ENCODE results near the gene TSC22D2.
"Not testable (repeated sequence)": the region's sequence is repeated elsewhere in the genome, so short reads cannot be mapped to it uniquely, and the experiment has no call there.

Gene TSC22D2

GRCh38 chr3:150483226-150483625, 75.1 kb downstream of the TSC22D2 start:
- Histone ChIP-seq H3K4me3 (ENCODE audit: low read length in 2 of 2) (no peak overlapping the region), H3K27me3 (ENCODE audit: control insufficient read depth in 1 of 2, insufficient read depth in 2 of 2, low read length in 2 of 2) (no peaks in the 10 kb centered on the region), H3K4me1 (ENCODE audit: control insufficient read depth, insufficient read depth, low read length) (no peaks in the 10 kb centered on the region), H3K9ac (ENCODE audit: low read length in 2 of 2) (no peak overlapping the region), H3K9me3 (ENCODE audit: control insufficient read depth in 2 of 2, low read length in 2 of 2) (no peaks in the 10 kb centered on the region), H3K27ac (ENCODE audit: low read length) (no peak overlapping the region), H3K36me3 (ENCODE audit: control insufficient read depth in 2 of 2, insufficient read depth in 2 of 2, low read length in 2 of 2) (no peaks in the 10 kb centered on the region)

GRCh38 chr3:150484410-150484809, 76.3 kb downstream of the TSC22D2 start:
- Histone ChIP-seq H3K27ac (ENCODE audit: low read length) (no peak overlapping the region), H3K27me3 (ENCODE audit: control insufficient read depth in 1 of 2, insufficient read depth in 2 of 2, low read length in 2 of 2) (no peaks in the 10 kb centered on the region), H3K36me3 (ENCODE audit: control insufficient read depth in 2 of 2, insufficient read depth in 2 of 2, low read length in 2 of 2) (no peaks in the 10 kb centered on the region), H3K9ac (ENCODE audit: low read length in 2 of 2) (no peak overlapping the region), H3K9me3 (ENCODE audit: control insufficient read depth in 2 of 2, low read length in 2 of 2) (no peaks in the 10 kb centered on the region), H3K4me3 (ENCODE audit: low read length in 2 of 2) (no peak overlapping the region), H3K4me1 (ENCODE audit: control insufficient read depth, insufficient read depth, low read length) (no peaks in the 10 kb centered on the region)

- Histone ChIP-seq H3K27me3 (ENCODE audit: control insufficient read depth in 1 of 2, insufficient read depth in 2 of 2, low read length in 2 of 2) (no peaks in the 10 kb centered on the region), H3K4me1 (ENCODE audit: control insufficient read depth, insufficient read depth, low read length) (no peaks in the 10 kb centered on the region), H3K36me3 (ENCODE audit: control insufficient read depth in 2 of 2, insufficient read depth in 2 of 2, low read length in 2 of 2) (no peaks in the 10 kb centered on the region), H3K9ac (ENCODE audit: low read length in 2 of 2) (no peak overlapping the region), H3K4me3 (ENCODE audit: low read length in 2 of 2) (no peak overlapping the region), H3K9me3 (ENCODE audit: control insufficient read depth in 2 of 2, low read length in 2 of 2) (no peaks in the 10 kb centered on the region), H3K27ac (ENCODE audit: low read length) (no peak overlapping the region)
These were observed 80.8 kb downstream of the TSC22D2 start for GRCh38 chr3:150488867-150489266.

GRCh38 chr3:150490277-150490986, 82.3 kb downstream of the TSC22D2 start:
- H3K4me1 ChIP-seq (ENCODE audit: control insufficient read depth, insufficient read depth, low read length) = no peaks in the 10 kb centered on the region
- H3K4me3 ChIP-seq (ENCODE audit: low read length in 2 of 2) = no peak overlapping the region
- H3K27me3 ChIP-seq (ENCODE audit: control insufficient read depth in 1 of 2, insufficient read depth in 2 of 2, low read length in 2 of 2) = no peaks in the 10 kb centered on the region
- no peaks in the 10 kb centered on the region for H3K9me3 ChIP-seq (ENCODE audit: control insufficient read depth in 2 of 2, low read length in 2 of 2)
- no peaks in the 10 kb centered on the region for H3K36me3 ChIP-seq (ENCODE audit: control insufficient read depth in 2 of 2, insufficient read depth in 2 of 2, low read length in 2 of 2)
- no peak overlapping the region for H3K9ac ChIP-seq (ENCODE audit: low read length in 2 of 2)
- no peak overlapping the region for H3K27ac ChIP-seq (ENCODE audit: low read length)

GRCh38 chr3:150494411-150494977, 86.4 kb downstream of the TSC22D2 start:
- H3K27me3 ChIP-seq (ENCODE audit: control insufficient read depth in 1 of 2, insufficient read depth in 2 of 2, low read length in 2 of 2) = no peaks in the 10 kb centered on the region
- no peak overlapping the region for H3K27ac ChIP-seq (ENCODE audit: low read length)
- no peak overlapping the region for H3K4me3 ChIP-seq (ENCODE audit: low read length in 2 of 2)
- H3K4me1 ChIP-seq (ENCODE audit: control insufficient read depth, insufficient read depth, low read length) = no peaks in the 10 kb centered on the region
- H3K9ac ChIP-seq (ENCODE audit: low read length in 2 of 2) = no peak overlapping the region
- H3K36me3 ChIP-seq (ENCODE audit: control insufficient read depth in 2 of 2, insufficient read depth in 2 of 2, low read length in 2 of 2) = no peaks in the 10 kb centered on the region
- no peaks in the 10 kb centered on the region for H3K9me3 ChIP-seq (ENCODE audit: control insufficient read depth in 2 of 2, low read length in 2 of 2)

- Histone ChIP-seq H3K9ac (ENCODE audit: low read length in 2 of 2) (no peak overlapping the region), H3K4me3 (ENCODE audit: low read length in 2 of 2) (no peak overlapping the region), H3K36me3 (ENCODE audit: control insufficient read depth in 2 of 2, insufficient read depth in 2 of 2, low read length in 2 of 2) (no peaks in the 10 kb centered on the region), H3K27ac (ENCODE audit: low read length) (no peak overlapping the region), H3K4me1 (ENCODE audit: control insufficient read depth, insufficient read depth, low read length) (no peaks in the 10 kb centered on the region), H3K9me3 (ENCODE audit: control insufficient read depth in 2 of 2, low read length in 2 of 2) (no peaks in the 10 kb centered on the region), H3K27me3 (ENCODE audit: control insufficient read depth in 1 of 2, insufficient read depth in 2 of 2, low read length in 2 of 2) (no peaks in the 10 kb centered on the region)
These were observed 87.1 kb downstream of the TSC22D2 start for GRCh38 chr3:150495149-150495548.

- Histone ChIP-seq H3K9me3 (ENCODE audit: control insufficient read depth in 2 of 2, low read length in 2 of 2) (no peaks in the 10 kb centered on the region), H3K27me3 (ENCODE audit: control insufficient read depth in 1 of 2, insufficient read depth in 2 of 2, low read length in 2 of 2) (no peaks in the 10 kb centered on the region), H3K4me3 (ENCODE audit: low read length in 2 of 2) (no peak overlapping the region), H3K4me1 (ENCODE audit: control insufficient read depth, insufficient read depth, low read length) (no peaks in the 10 kb centered on the region), H3K36me3 (ENCODE audit: control insufficient read depth in 2 of 2, insufficient read depth in 2 of 2, low read length in 2 of 2) (no peaks in the 10 kb centered on the region), H3K27ac (ENCODE audit: low read length) (no peak overlapping the region), H3K9ac (ENCODE audit: low read length in 2 of 2) (no peak overlapping the region)
These were observed 87.6 kb downstream of the TSC22D2 start for GRCh38 chr3:150495563-150496168.

GRCh38 chr3:150497956-150498355, 89.9 kb downstream of the TSC22D2 start:
- H3K27ac ChIP-seq (ENCODE audit: low read length) = no peak overlapping the region
- no peak overlapping the region for H3K4me3 ChIP-seq (ENCODE audit: low read length in 2 of 2)
- no peaks in the 10 kb centered on the region for H3K36me3 ChIP-seq (ENCODE audit: control insufficient read depth in 2 of 2, insufficient read depth in 2 of 2, low read length in 2 of 2)
- no peak overlapping the region for H3K9ac ChIP-seq (ENCODE audit: low read length in 2 of 2)
- no peaks in the 10 kb centered on the region for H3K27me3 ChIP-seq (ENCODE audit: control insufficient read depth in 1 of 2, insufficient read depth in 2 of 2, low read length in 2 of 2)
- no peaks in the 10 kb centered on the region for H3K4me1 ChIP-seq (ENCODE audit: control insufficient read depth, insufficient read depth, low read length)
- H3K9me3 ChIP-seq (ENCODE audit: control insufficient read depth in 2 of 2, low read length in 2 of 2) = no peaks in the 10 kb centered on the region

GRCh38 chr3:150500960-150501359, 92.9 kb downstream of the TSC22D2 start:
- not testable (repeated sequence) for H3K36me3 ChIP-seq (ENCODE audit: control insufficient read depth in 2 of 2, insufficient read depth in 2 of 2, low read length in 2 of 2); H3K9me3 ChIP-seq (ENCODE audit: control insufficient read depth in 2 of 2, low read length in 2 of 2); H3K9ac ChIP-seq (ENCODE audit: low read length in 2 of 2); H3K27ac ChIP-seq (ENCODE audit: low read length); H3K4me3 ChIP-seq (ENCODE audit: low read length in 2 of 2); H3K4me1 ChIP-seq (ENCODE audit: control insufficient read depth, insufficient read depth, low read length); H3K27me3 ChIP-seq (ENCODE audit: control insufficient read depth in 1 of 2, insufficient read depth in 2 of 2, low read length in 2 of 2)

- no peaks in the 10 kb centered on the region for H3K36me3 ChIP-seq (ENCODE audit: control insufficient read depth in 2 of 2, insufficient read depth in 2 of 2, low read length in 2 of 2)
- no peaks in the 10 kb centered on the region for H3K9me3 ChIP-seq (ENCODE audit: control insufficient read depth in 2 of 2, low read length in 2 of 2)
- peaks cover 0 to 3% of the 10 kb centered on the region in 2 donors for H3K27me3 ChIP-seq (ENCODE audit: control insufficient read depth in 1 of 2, insufficient read depth in 2 of 2, low read length in 2 of 2)
- H3K27ac ChIP-seq (ENCODE audit: low read length) = no peak overlapping the region
- no peaks in the 10 kb centered on the region for H3K4me1 ChIP-seq (ENCODE audit: control insufficient read depth, insufficient read depth, low read length)
- no peak overlapping the region for H3K9ac ChIP-seq (ENCODE audit: low read length in 2 of 2)
- no peak overlapping the region for H3K4me3 ChIP-seq (ENCODE audit: low read length in 2 of 2)
These were observed 95.5 kb downstream of the TSC22D2 start for GRCh38 chr3:150503402-150504099.

All from stomach smooth muscle (tissue), 2 donors.